Activated T-cell treated with anti-CD3 and anti-CD28 coated beads for 1 hour (primary cell): Measurements from ENCODE around the gene NFATC3.

ENCODE experiments used
- DNase-seq: peaks from one replicate; pipeline ENCODE4 v3.0.0-alpha.2; 2020; ENCODE audit warnings: low read depth

The NFATC3 gene

GRCh38 chr16:68073902-68074760 is 11.0 kb upstream of the NFATC3 start:
- DNase-seq, result no peak

DNA sequence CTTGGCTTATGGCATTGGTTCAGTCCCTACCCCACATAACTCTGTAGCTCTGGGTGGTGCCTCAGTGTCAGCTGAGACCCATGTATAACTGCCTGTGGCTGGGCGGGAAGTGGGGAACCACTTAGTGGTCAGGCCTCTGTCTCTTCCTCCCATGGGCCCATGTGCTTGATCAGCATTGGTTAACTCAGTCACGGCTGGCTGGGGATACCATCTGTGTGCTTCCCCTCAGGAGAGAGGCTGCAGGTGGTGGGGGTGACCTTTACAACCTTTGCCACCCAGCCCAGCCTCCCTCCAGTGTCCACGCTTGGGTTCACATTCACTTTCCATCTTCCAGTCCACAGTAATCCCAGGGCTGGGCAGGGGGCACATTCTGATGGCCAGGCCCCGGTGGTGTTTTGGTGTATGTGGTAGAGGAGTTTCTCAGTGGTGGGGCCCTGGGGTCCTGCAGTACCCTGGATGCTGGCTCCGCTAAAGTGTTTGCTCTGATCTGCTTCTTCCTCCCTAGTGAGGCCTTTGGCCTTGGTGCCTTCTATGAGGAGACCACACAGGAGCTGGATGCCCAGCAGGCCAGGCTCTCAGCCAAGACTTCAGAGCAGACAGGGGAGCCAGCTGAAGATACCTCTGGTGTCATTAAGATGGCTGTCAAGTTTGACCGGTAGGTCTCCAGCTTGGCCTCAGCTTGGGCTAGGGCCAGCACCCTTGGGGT is 10.2 kb upstream of the NFATC3 start:
- peak; percentile 42 for DNase-seq

DNA sequence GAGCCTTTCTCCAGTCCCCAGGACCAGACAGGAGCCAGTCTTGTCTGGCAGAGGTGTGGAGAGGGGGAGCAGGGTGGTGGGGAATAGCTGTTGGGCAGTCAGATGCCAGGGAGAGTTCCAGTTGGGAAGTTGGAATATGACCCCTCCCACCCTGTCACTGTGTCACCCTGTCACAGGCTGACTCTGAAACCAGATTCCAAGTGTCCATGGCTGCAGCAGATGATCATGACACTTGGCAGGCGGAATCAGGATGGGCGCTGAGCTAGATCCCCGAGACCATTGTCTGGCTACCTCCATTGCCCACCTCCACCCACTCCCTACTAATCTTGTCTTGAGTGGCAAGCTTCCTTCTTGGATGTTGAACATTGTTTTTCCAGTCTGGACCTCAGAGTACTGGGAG is 9.2 kb upstream of the NFATC3 start:
- no peak for DNase-seq

GRCh38 chr16:68076560-68076959 is 8.6 kb upstream of the NFATC3 start:
- no peak for DNase-seq

DNA sequence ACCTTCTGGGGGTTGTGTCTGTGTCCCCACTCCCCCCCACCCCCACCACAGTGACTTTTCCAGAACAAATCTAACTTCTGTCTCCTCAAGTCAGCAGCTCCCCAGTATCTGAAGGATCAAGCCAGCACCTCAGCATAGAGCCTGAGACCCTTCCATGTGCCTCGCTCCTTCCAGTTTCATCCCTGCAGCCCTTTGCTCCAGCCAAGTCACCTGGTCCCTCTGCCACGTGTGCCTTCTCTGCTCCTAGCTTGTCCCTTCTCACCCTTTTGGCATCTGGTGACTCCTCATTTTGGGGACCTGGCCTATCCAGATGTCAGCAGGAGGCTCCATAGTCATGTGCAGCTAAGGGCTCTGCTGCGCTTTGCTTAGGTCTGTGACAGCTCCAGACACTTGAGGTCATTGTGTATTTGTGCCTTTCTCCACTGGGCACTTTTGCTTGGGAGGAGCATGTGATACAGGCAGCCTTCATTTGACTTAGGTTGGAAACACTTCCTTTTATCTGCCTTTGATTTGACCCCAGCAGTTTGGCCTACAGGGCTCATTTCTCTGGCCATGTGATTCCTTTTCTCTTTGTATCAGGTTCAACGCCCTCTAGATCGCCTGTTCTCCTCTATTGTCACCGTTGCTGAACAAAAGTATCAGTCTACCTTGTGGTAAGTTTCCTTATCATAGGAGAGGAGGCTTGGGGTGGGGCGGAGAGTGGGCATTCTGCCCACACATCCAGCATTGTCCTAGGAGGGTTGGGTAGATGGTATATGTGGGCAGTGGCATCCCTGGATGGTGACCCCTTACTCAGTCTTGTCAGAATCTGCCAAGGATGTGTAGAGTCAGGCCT is 7.1 kb upstream of the NFATC3 start:
- DNase-seq, result no peak

- no peak for DNase-seq
These were observed 6.3 kb upstream of the NFATC3 start for GRCh38 chr16:68078701-68079375.

- DNase-seq, result no peak
These were observed 5.9 kb upstream of the NFATC3 start for GRCh38 chr16:68079376-68079625.

GRCh38 chr16:68079626-68080344 is 5.4 kb upstream of the NFATC3 start:
- DNase-seq, result peak; percentile 48

DNA sequence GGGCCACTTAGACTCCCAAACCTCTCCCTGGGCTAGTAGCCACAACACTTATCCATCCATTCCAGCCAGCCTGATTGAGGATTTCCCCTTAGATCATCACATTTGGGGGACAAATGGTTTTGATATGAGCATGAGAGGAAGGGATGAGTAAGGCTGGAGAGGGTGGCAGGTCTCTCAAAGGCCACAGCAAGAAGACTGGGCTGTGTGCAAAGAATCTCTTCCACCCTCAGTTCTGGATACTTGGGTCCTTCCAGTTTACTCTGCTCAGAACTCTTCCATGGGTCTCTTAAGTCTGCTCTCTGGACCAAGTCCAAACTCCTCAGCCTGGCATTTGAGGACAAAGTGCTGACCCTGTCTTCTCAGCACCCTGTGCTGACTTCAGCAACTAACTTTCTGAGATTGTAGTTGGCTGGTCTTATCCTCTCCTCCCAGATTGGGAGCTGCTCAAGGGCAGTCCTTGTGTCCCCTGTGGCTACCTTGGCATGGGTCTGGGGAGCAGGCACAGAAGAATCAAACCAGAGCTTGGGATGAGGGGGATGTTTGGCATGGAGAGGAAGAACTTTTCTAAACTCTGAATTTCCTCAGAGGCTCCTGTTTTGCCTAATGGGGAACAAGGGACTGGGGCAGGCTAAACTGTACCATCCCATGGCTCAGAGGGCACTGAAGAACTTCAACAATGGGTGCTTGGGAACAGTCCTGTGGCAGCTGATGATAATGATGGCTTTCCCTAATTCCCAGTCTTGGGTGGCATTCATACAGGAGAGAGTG is 3.1 kb upstream of the NFATC3 start:
- no peak for DNase-seq

DNA sequence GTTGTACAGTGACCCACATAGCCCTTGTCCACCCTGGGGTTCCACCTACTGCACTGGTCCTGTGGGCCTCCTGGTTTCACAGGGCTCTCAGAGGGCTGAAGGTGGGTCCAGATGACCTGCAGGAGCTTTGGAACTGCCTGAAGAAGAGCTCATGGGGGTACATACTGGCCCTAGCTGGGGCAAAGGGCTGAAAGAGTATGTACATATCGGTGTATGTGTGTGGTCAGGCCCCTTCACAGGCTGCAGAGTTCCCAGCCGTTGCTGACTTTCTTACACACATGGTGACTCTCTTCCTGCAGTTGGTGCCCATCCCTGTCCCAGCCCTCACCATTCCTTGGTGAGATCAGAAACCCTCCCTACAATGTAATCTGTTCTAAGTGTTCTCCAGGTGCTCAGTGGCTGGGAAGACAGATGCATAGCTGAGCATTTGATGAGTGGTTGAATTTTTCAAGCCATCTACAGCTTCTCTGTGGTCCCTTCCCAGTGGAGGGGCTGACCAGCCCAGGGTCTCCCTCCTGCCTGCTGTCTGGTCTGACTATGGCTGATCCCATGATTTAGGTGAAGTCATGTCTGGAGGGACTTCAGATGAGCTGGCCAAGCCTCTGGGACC is 2.4 kb upstream of the NFATC3 start:
- DNase-seq, result no peak

DNA sequence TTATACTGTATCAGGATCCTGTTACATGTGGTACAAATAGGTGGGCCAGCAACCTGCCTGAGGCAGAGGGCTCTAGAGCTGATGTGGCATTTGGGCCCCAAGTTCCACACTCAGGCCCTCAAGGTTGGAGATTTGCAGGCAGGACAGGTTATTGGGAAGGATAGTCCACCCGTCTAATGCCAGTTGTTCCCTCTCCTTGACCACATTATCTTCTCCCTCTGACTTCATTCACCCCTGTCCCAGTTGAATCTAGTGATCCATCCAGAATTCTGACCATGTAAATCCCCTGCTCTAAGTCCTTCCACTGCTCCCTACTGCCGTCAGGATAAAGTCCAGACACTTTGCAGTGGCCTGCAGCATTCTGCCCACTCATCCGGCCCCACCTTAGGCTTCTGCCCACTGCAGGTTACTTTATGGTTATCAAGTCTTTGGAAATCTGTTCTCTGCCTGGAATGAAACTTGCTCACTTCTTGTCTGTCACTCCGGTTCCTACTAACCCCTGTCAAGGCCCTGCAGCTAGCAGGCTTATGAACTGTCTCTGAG is 1.9 kb upstream of the NFATC3 start:
- no peak for DNase-seq

- no peak for DNase-seq
These were observed 1.2 kb upstream of the NFATC3 start for GRCh38 chr16:68083861-68084503.

- peak; percentile 67 for DNase-seq
These were observed 489 bp upstream of the NFATC3 start for GRCh38 chr16:68084504-68085258.

- no peak for DNase-seq
These were observed 1.2 kb downstream of the NFATC3 start for GRCh38 chr16:68086336-68086841.

DNA sequence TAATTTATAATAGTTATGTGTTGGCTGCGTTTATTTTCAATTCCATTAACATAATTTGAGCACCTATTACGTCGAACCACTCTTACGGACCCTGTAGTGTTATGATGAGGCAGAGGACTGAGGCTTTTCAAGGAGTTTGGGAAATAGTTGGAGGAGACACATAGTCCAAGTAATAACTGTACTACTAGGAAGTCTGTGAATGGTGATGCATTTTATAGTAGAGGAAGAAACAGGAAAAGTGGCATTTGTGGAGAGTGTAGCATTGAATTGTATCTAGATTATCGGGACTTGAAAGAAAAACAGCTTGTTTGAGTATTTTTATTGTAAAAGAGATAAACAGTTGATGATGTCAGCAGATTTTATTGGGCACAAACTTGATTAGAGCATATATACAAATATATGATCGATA is 1.7 kb downstream of the NFATC3 start:
- no peak for DNase-seq

- no peak for DNase-seq
These were observed 2.5 kb downstream of the NFATC3 start for GRCh38 chr16:68087688-68088087.

GRCh38 chr16:68088130-68088972 is 3.2 kb downstream of the NFATC3 start:
- DNase-seq, result no peak

DNA sequence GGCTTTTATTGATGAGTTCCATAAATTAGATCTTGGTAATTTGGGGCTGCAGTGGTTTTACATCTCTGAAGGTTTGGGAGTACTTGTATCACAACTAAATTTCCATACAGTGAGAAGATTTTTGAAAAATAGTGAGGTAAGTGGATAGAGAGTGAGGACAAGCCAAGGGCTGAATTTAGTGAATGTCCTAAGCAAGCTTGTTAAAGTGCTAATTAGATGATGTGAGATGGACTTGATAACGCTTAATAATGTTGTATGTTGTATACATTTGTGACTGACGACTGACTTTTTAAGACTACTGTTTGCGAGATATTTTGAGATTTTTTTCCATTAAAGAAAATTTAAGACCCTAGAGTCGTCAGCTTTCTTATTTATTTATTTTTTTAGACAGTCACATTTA is 3.9 kb downstream of the NFATC3 start:
- DNase-seq, result no peak
